Measurements from ENCODE around the gene DSG3. TPM values are rescaled to one million over a fixed set of nuclear protein-coding genes. Genes with fewer than 3 reads are reported as not detected.

DSG3 gene
- total and polyA plus RNA-seq, 7 donors = under 0.01 to 1.1 TPM; not detected in 5

GRCh38 chr18:31409276-31409675 is 38.3 kb upstream of the DSG3 start:
- no peak overlapping the region for H3K27ac ChIP-seq
- no peak for DNase-seq
- no peak overlapping the region for H3K4me3 ChIP-seq
- H3K9me3 ChIP-seq = no peaks in the 10 kb centered on the region
- H3K36me3 ChIP-seq = no peaks in the 10 kb centered on the region
- no peaks in the 10 kb centered on the region for H3K4me1 ChIP-seq
- WGBS, 2 donors = 76% methylated on average over 4 of the region's 4 CpGs
- TF ChIP-seq POLR2A (IDR thresholded peaks at IDR 0.05) (no peak), CTCF (IDR thresholded peaks at IDR 0.05) (no peak), EP300 (IDR thresholded peaks at IDR 0.05) (no peak), POLR2AphosphoS5 (IDR thresholded peaks at IDR 0.05) (no peak)
- intact Hi-C loops (cut with DNase I) = no loop called here
- H3K27me3 ChIP-seq = no peaks in the 10 kb centered on the region

GRCh38 chr18:31410716-31411483 is 36.6 kb upstream of the DSG3 start:
- TF ChIP-seq CTCF (IDR thresholded peaks at IDR 0.05) (no peak), POLR2AphosphoS5 (IDR thresholded peaks at IDR 0.05) (no peak), EP300 (IDR thresholded peaks at IDR 0.05) (no peak), POLR2A (IDR thresholded peaks at IDR 0.05) (no peak)
- H3K4me1 ChIP-seq = no peaks in the 10 kb centered on the region
- intact Hi-C loops (cut with DNase I) = no loop called here
- no peak overlapping the region for H3K27ac ChIP-seq
- no peak overlapping the region for H3K4me3 ChIP-seq
- no peaks in the 10 kb centered on the region for H3K9me3 ChIP-seq
- H3K36me3 ChIP-seq = no peaks in the 10 kb centered on the region
- no peaks in the 10 kb centered on the region for H3K27me3 ChIP-seq
- 78 to 93% methylated on average over 37 of the region's 37 CpGs for WGBS, 2 donors
- no peak for DNase-seq

GRCh38 chr18:31413137-31413536 is 34.4 kb upstream of the DSG3 start:
- H3K27me3 ChIP-seq = no peaks in the 10 kb centered on the region
- no peaks in the 10 kb centered on the region for H3K36me3 ChIP-seq
- WGBS, 2 donors = 91 to 95% methylated on average over 6 of the region's 6 CpGs
- intact Hi-C loops (cut with DNase I) = no loop called here
- TF ChIP-seq POLR2A (IDR thresholded peaks at IDR 0.05) = no peak
- TF ChIP-seq POLR2AphosphoS5 (IDR thresholded peaks at IDR 0.05) = no peak
- no peak for TF ChIP-seq CTCF (IDR thresholded peaks at IDR 0.05)
- no peak for TF ChIP-seq EP300 (IDR thresholded peaks at IDR 0.05)
- DNase-seq = no peak
- H3K27ac ChIP-seq = no peak overlapping the region
- no peak overlapping the region for H3K4me3 ChIP-seq
- H3K4me1 ChIP-seq = no peaks in the 10 kb centered on the region
- no peaks in the 10 kb centered on the region for H3K9me3 ChIP-seq

GRCh38 chr18:31417850-31418249 is 29.7 kb upstream of the DSG3 start:
- H3K36me3 ChIP-seq = no peaks in the 10 kb centered on the region
- H3K27me3 ChIP-seq = no peaks in the 10 kb centered on the region
- H3K4me1 ChIP-seq = no peaks in the 10 kb centered on the region
- no peak for DNase-seq
- intact Hi-C loops (cut with DNase I) = no loop called here
- H3K9me3 ChIP-seq = no peaks in the 10 kb centered on the region
- TF ChIP-seq CTCF (IDR thresholded peaks at IDR 0.05) = no peak
- TF ChIP-seq POLR2A (IDR thresholded peaks at IDR 0.05) = no peak
- TF ChIP-seq POLR2AphosphoS5 (IDR thresholded peaks at IDR 0.05) = no peak
- no peak for TF ChIP-seq EP300 (IDR thresholded peaks at IDR 0.05)
- H3K27ac ChIP-seq = no peak overlapping the region
- H3K4me3 ChIP-seq = no peak overlapping the region

GRCh38 chr18:31419457-31419932 is 28.0 kb upstream of the DSG3 start:
- 87 to 90% methylated on average over 7 of the region's 7 CpGs for WGBS, 2 donors
- H3K9me3 ChIP-seq = no peaks in the 10 kb centered on the region
- no peak for TF ChIP-seq POLR2A (IDR thresholded peaks at IDR 0.05)
- no peak for TF ChIP-seq CTCF (IDR thresholded peaks at IDR 0.05)
- no peak for TF ChIP-seq EP300 (IDR thresholded peaks at IDR 0.05)
- no peak for TF ChIP-seq POLR2AphosphoS5 (IDR thresholded peaks at IDR 0.05)
- no peak overlapping the region for H3K4me3 ChIP-seq
- no peaks in the 10 kb centered on the region for H3K36me3 ChIP-seq
- intact Hi-C loops (cut with DNase I) = no loop called here
- H3K4me1 ChIP-seq = no peaks in the 10 kb centered on the region
- DNase-seq = no peak
- no peak overlapping the region for H3K27ac ChIP-seq
- H3K27me3 ChIP-seq = no peaks in the 10 kb centered on the region

Data from sigmoid colon (tissue), 7 donors.